HL-60 (cell line): ENCODE results near the gene NOTCH4.

ENCODE experiments used
- CTCF ChIP-seq: IDR thresholded peaks from one replicate; pipeline ENCODE4 v1.5.1; 2011; ENCODE audit warnings: low read length, control low read depth, inconsistent platforms; ENCODE audit not compliant: insufficient read depth
- POLR2AphosphoS5 ChIP-seq: IDR thresholded peaks from 2 replicates; pipeline ENCODE4 v1.6.1; 2012; ENCODE audit warnings: low read depth

GRCh38 chr6:32179766-32180405, 44.0 kb downstream of the NOTCH4 start:
- TF ChIP-seq CTCF, result no peak
- no peak for TF ChIP-seq POLR2AphosphoS5
